Endothelial cell of umbilical vein (primary cell): ENCODE data around the gene DCLK1. TPM values are rescaled to one million over a fixed set of nuclear protein-coding genes. Genes with fewer than 3 reads are reported as not detected.
A peak's percentile ranks its signal among the peaks of the same experiment; 100 is the strongest.
"Not testable (repeated sequence)": the region's sequence is repeated elsewhere in the genome, so short reads cannot be mapped to it uniquely, and the experiment has no call there.

ENCODE experiments used
- BruUV-seq: library from RNA; stranded (reverse); fragments of 400-500 nt; replicated peaks from 2 replicates; lab custom pipeline; 2021; lab: Mats Ljungman, UMichigan
- CTCF ChIA-PET: fragments of 300-600, 350-600 bp; sonication (Branson Sonifier 250); formaldehyde crosslinking; loops from one replicate; lab custom pipeline; 2021; ENCODE audit warnings: antibody characterized with exemption, inconsistent platforms; lab: Charles Lee
- POLR2A ChIA-PET: fragments of 300-600, 350-600 bp; sonication (Branson Sonifier 250); formaldehyde crosslinking; loops from one replicate; lab custom pipeline; 2021; ENCODE audit warnings: antibody characterized with exemption, inconsistent platforms; lab: Charles Lee
- DNase-seq: peaks from one replicate; pipeline ENCODE4 v3.0.0-alpha.2; 2011; ENCODE audit warnings: low read depth, low spot score
- FAIRE-seq: peaks from 2 replicates; lab custom pipeline; 2011; peaks lifted over from hg19 to GRCh38; lab: Jason Lieb, UNC
- H2AFZ ChIP-seq: 2 replicates; pipeline ENCODE4 v1.6.0; 2012; ENCODE audit warnings: low read depth, low read length, control low read depth, inconsistent platforms
- H3K27ac ChIP-seq: 2 replicates; pipeline ENCODE4 v1.5.1; 2011; ENCODE audit warnings: low read depth, mild to moderate bottlenecking, control low read depth, low read length, moderate library complexity; ENCODE audit not compliant: insufficient read depth
- H3K27me3 ChIP-seq, 2 experiments: 2 replicates each; pipeline versions ENCODE4 v1.6.0 to v1.6.1; 2011; ENCODE audit warnings: low read length in 2 of 2, mixed read lengths in 1 of 2; ENCODE audit not compliant: control insufficient read depth in 2 of 2, insufficient read depth in 2 of 2
- H3K36me3 ChIP-seq, 2 experiments: 2 replicates in 1 of 2; 3 replicates in 1 of 2; pipeline ENCODE4 v1.5.1; 2011; ENCODE audit warnings: low read length in 2 of 2, mild to moderate bottlenecking in 1 of 2, moderate library complexity in 1 of 2; ENCODE audit not compliant: control insufficient read depth in 2 of 2, insufficient read depth in 2 of 2; ENCODE audit errors: extremely low read depth in 1 of 2
- H3K4me1 ChIP-seq: 3 replicates; pipeline ENCODE4 v1.5.1; 2011; ENCODE audit warnings: mild to moderate bottlenecking, low read length; ENCODE audit not compliant: control insufficient read depth, insufficient read depth; ENCODE audit errors: extremely low read depth
- H3K4me2 ChIP-seq: 2 replicates; pipeline ENCODE4 v1.6.1; 2011; ENCODE audit warnings: low read length, control low read depth, mixed read lengths; ENCODE audit not compliant: insufficient read depth
- H3K4me3 ChIP-seq, 3 experiments: fragments of 200-600 bp in 1 of 3; sonication (generic), shearing (Covaris generic) in 1 of 3; replicated peaks in 1 of 3; 2 replicates each; pipeline ENCODE4 v1.5.1; 2011 to 2016; ENCODE audit warnings: control low read depth in 3 of 3, low read length in 3 of 3, mild to moderate bottlenecking in 2 of 3, inconsistent platforms in 1 of 3, low read depth in 1 of 3, moderate library complexity in 1 of 3; ENCODE audit not compliant: insufficient read depth in 1 of 3
- H3K79me2 ChIP-seq: 2 replicates; pipeline ENCODE4 v1.6.0; 2012; ENCODE audit warnings: low read length, inconsistent platforms; ENCODE audit not compliant: control insufficient read depth, insufficient read depth
- H3K9ac ChIP-seq: replicated peaks from 2 replicates; pipeline ENCODE3; 2011; ENCODE audit warnings: low read length, control low read depth; ENCODE audit not compliant: insufficient read depth; ENCODE audit errors: extremely low read depth
- H3K9me1 ChIP-seq: replicated peaks from 3 replicates; pipeline ENCODE4 v1.6.0; 2011; ENCODE audit warnings: mild to moderate bottlenecking, low read length; ENCODE audit not compliant: control insufficient read depth, insufficient read depth; ENCODE audit errors: extremely low read depth
- H3K9me3 ChIP-seq: replicated peaks from 2 replicates; pipeline ENCODE4 v1.5.1; 2012; ENCODE audit warnings: low read length, inconsistent platforms; ENCODE audit not compliant: control insufficient read depth, insufficient read depth
- H4K20me1 ChIP-seq: replicated peaks from 2 replicates; pipeline ENCODE3; 2011; ENCODE audit warnings: mild to moderate bottlenecking, low read length; ENCODE audit not compliant: control insufficient read depth, insufficient read depth; ENCODE audit errors: extremely low read depth
- EZH2 ChIP-seq: IDR thresholded peaks from 2 replicates; pipeline ENCODE4 v1.6.1; 2012; ENCODE audit warnings: borderline replicate concordance, low read depth, mild to moderate bottlenecking, moderate library complexity, low read length, inconsistent platforms; ENCODE audit not compliant: severe bottlenecking
- FOS ChIP-seq: IDR thresholded peaks from 2 replicates; pipeline ENCODE4 v1.6.1; 2011; ENCODE audit warnings: mild to moderate bottlenecking, low read length, moderate library complexity, borderline replicate concordance; ENCODE audit not compliant: insufficient read depth
- GATA2 ChIP-seq: IDR thresholded peaks from 2 replicates; pipeline ENCODE4 v1.7.0; 2011; ENCODE audit warnings: low read depth, mild to moderate bottlenecking, moderate library complexity, mixed read lengths, low read length; ENCODE audit not compliant: insufficient read length, insufficient read depth
- JUN ChIP-seq: IDR thresholded peaks from 2 replicates; pipeline ENCODE4 v1.6.1; 2011; ENCODE audit warnings: borderline replicate concordance, low read depth; ENCODE audit not compliant: insufficient read length, insufficient read depth
- MYC ChIP-seq: IDR thresholded peaks from one replicate; pipeline ENCODE4 v1.6.1; 2011; ENCODE audit warnings: mild to moderate bottlenecking, low read depth, low read length
- POLR2A ChIP-seq: IDR thresholded peaks from 2 replicates; pipeline ENCODE4 v1.6.1; 2012; ENCODE audit warnings: low read depth, mild to moderate bottlenecking, control low read depth, low read length
- POLR2AphosphoS5 ChIP-seq: IDR thresholded peaks from 2 replicates; pipeline ENCODE4 v1.6.1; 2012; ENCODE audit warnings: low read depth, mild to moderate bottlenecking, control low read depth, low read length, moderate library complexity; ENCODE audit not compliant: insufficient read depth
- dilution Hi-C: fragments of 300-500 bp; cut with MboI; formaldehyde crosslinking; loops from one replicate; pipeline ENCODE4 v1.15.0; 2019; ENCODE audit warnings: low sequenced_read_pairs; ENCODE audit not compliant: extremely low pct_ligation_motif_present
- intact Hi-C: fragments of 100-400 bp; cut with micrococcal nuclease; formaldehyde crosslinking; loops from one replicate; pipeline ENCODE4 v1.10.0; 2022
- polyA plus RNA-seq, 4 experiments: library from polyadenylated mRNA; depleted of rRNA in 3 of 4; stranded (reverse) in 3 of 4; unstranded in 1 of 4; fragments of >200 nt; gene quantifications; 2 replicates each; pipeline versions ENCODE4 v1.2.1 to v1.2.3, GENCODE V29; 2011 to 2012; ENCODE audit warnings: missing spikeins in 1 of 4
- total RNA-seq: library from RNA; stranded (reverse); gene quantifications from 2 replicates; pipeline ENCODE4 v1.2.3, GENCODE V29; 2021
- TF ChIP-seq, protein P1 (sequence below): IDR thresholded peaks from 2 replicates; pipeline ENCODE4 v1.6.1; 2011; ENCODE audit not compliant: insufficient read depth, insufficient read length

DCLK1 gene
- total and polyA plus RNA-seq, 2 donors (not counting 3 experiments of a cell fraction or from before 2014, with no cell fraction given) = 0.28 to 3.9 TPM

GRCh38 chr13:36101907-36102306, 29.3 kb downstream of the DCLK1 start:
- dilution Hi-C loops, H3K79me2 ChIP-seq, H3K4me1 ChIP-seq, FAIRE-seq, H3K9me3 ChIP-seq, BruUV-seq, H3K9me1 ChIP-seq, H4K20me1 ChIP-seq, POLR2A ChIA-PET, H3K4me3 ChIP-seq, H3K27ac ChIP-seq, CTCF ChIA-PET, H3K4me2 ChIP-seq, DNase-seq, H3K9ac ChIP-seq, H2AFZ ChIP-seq, H3K27me3 ChIP-seq, H3K36me3 ChIP-seq, intact Hi-C loops: not testable (repeated sequence)

- no peak for FAIRE-seq
- no peaks in the 10 kb centered on the region for H3K9me1 ChIP-seq
- no peaks in the 10 kb centered on the region for H3K36me3 ChIP-seq
- CTCF ChIA-PET = no interaction called here
- peak; percentile 9 for DNase-seq
- no peaks in the 10 kb centered on the region for H3K9me3 ChIP-seq
- no peak overlapping the region for H3K9ac ChIP-seq
- no peak overlapping the region for H3K27ac ChIP-seq
- no peak overlapping the region for H3K4me3 ChIP-seq
- no peaks in the 10 kb centered on the region for H3K4me1 ChIP-seq
- H4K20me1 ChIP-seq = no peaks in the 10 kb centered on the region
- no peaks in the 10 kb centered on the region for H3K27me3 ChIP-seq
- POLR2A ChIA-PET = no interaction called here
- dilution Hi-C loops = no loop called here
- no peaks in the 10 kb centered on the region for H3K79me2 ChIP-seq
- TF ChIP-seq POLR2A = no peak
- TF ChIP-seq EZH2 = no peak
- no peak for TF ChIP-seq MYC
- TF ChIP-seq FOS = no peak
- no peak for TF ChIP-seq GATA2
- no peak for TF ChIP-seq POLR2AphosphoS5
- TF ChIP-seq, protein P1, sequence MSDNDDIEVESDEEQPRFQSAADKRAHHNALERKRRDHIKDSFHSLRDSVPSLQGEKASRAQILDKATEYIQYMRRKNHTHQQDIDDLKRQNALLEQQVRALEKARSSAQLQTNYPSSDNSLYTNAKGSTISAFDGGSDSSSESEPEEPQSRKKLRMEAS = no peak
- TF ChIP-seq JUN = no peak
- no TSS peak for BruUV-seq
- no peak overlapping the region for H3K4me2 ChIP-seq
- intact Hi-C loops = no loop called here
- H2AFZ ChIP-seq = no peak overlapping the region
Measured at GRCh38 chr13:36101157-36101556, 30.0 kb downstream of the DCLK1 start.
